K562 (cell line): Measurements from ENCODE around the gene SLFN14. TPM values are rescaled to one million over a fixed set of nuclear protein-coding genes. Genes with fewer than 3 reads are reported as not detected.

Experiments used
- ATAC-seq: fragments of 200-7000 bp; cut with Tn5 transposase; 3 replicates; pipeline ENCODE4 v1.9.1; 2020; ENCODE audit warnings: moderate library complexity
- BruUV-seq: library from RNA; stranded (reverse); fragments of 400-500 nt; replicated peaks from 2 replicates; lab custom pipeline; 2021; lab: Mats Ljungman, UMichigan
- CTCF ChIA-PET: fragments of 300-600 bp; formaldehyde crosslinking; extraction: SDS; loops from one replicate; lab custom pipeline; 2021; ENCODE audit warnings: low intra/inter-chr PET ratio; lab: Yijun Ruan, JAX
- POLR2A ChIA-PET: fragments of 300-600, 350-650 bp; sonication (Branson Sonifier 250); formaldehyde crosslinking; extraction: SDS; loops from one replicate; lab custom pipeline; 2021; ENCODE audit warnings: antibody characterized with exemption, inconsistent platforms; lab: Yijun Ruan, JAX
- DNase-seq, 4 experiments: peaks; one replicate each; pipeline versions ENCODE4 v3.0.0 to v3.0.0-alpha.2; 2011 to 2018; ENCODE audit warnings: low spot score in 3 of 4, mixed read lengths in 3 of 4; ENCODE audit errors: extremely low read depth in 1 of 4
- FAIRE-seq: peaks from 2 replicates; lab custom pipeline; 2011; peaks lifted over from hg19 to GRCh38; lab: Jason Lieb, UNC
- H2AFZ ChIP-seq: 2 replicates; pipeline ENCODE4 v1.6.0; 2011; ENCODE audit warnings: low read depth, low read length, control low read depth, inconsistent platforms
- H3K27ac ChIP-seq: fragments of 200-600 bp; 3 replicates; pipeline ENCODE4 v1.8.0; 2011; ENCODE audit warnings: low read depth, mild to moderate bottlenecking, control low read depth, inconsistent platforms, low read length, moderate library complexity, mixed read lengths; ENCODE audit errors: extremely low read depth
- H3K27me3 ChIP-seq, 2 experiments: fragments of 300-600 bp in 1 of 2; 2 replicates in 1 of 2; 3 replicates in 1 of 2; pipeline versions ENCODE4 v1.6.0 to v1.8.0; 2011; ENCODE audit warnings: inconsistent platforms in 2 of 2, low read length in 2 of 2, mild to moderate bottlenecking in 1 of 2, mixed read lengths in 1 of 2, moderate library complexity in 1 of 2; ENCODE audit not compliant: control insufficient read depth in 2 of 2, insufficient read depth in 2 of 2
- H3K36me3 ChIP-seq: fragments of 300-600 bp; 3 replicates; pipeline ENCODE4 v1.8.0; 2011; ENCODE audit warnings: mild to moderate bottlenecking, low read length, inconsistent platforms; ENCODE audit not compliant: control insufficient read depth, insufficient read depth
- H3K4me1 ChIP-seq, 2 experiments: fragments of 200-600 bp in 1 of 2; replicated peaks in 1 of 2; 2 replicates in 1 of 2; 3 replicates in 1 of 2; pipeline versions ENCODE4 v1.5.1 to v1.8.0; 2011; ENCODE audit warnings: inconsistent platforms in 2 of 2, low read length in 2 of 2, mild to moderate bottlenecking in 1 of 2, mixed read lengths in 1 of 2, moderate library complexity in 1 of 2; ENCODE audit not compliant: control insufficient read depth in 2 of 2, insufficient read depth in 2 of 2
- H3K4me2 ChIP-seq: 2 replicates; pipeline ENCODE4 v1.6.1; 2011; ENCODE audit warnings: low read length, control low read depth, inconsistent platforms, mixed read lengths; ENCODE audit not compliant: insufficient read depth
- H3K4me3 ChIP-seq: fragments of 200-600 bp; sonication (generic), shearing (Covaris generic); 2 replicates; pipeline ENCODE4 v1.5.1; 2016; ENCODE audit warnings: control low read depth, inconsistent platforms
- H3K79me2 ChIP-seq: fragments of 200-600 bp; 3 replicates; pipeline ENCODE4 v1.8.0; 2011; ENCODE audit warnings: low read length, inconsistent platforms; ENCODE audit not compliant: control insufficient read depth, insufficient read depth
- H3K9ac ChIP-seq, 2 experiments: 2 replicates each; pipeline versions ENCODE4 v1.6.0 to v1.6.1; 2011; ENCODE audit warnings: low read depth in 2 of 2, low read length in 2 of 2, control low read depth in 1 of 2, inconsistent platforms in 1 of 2, mild to moderate bottlenecking in 1 of 2, mixed read lengths in 1 of 2; ENCODE audit not compliant: insufficient read depth in 1 of 2
- H3K9me1 ChIP-seq: one replicate; pipeline ENCODE4 v1.6.0; 2011; ENCODE audit warnings: inconsistent platforms, mild to moderate bottlenecking, low read length, moderate library complexity; ENCODE audit not compliant: control insufficient read depth, insufficient read depth
- H3K9me3 ChIP-seq: replicated peaks from 2 replicates; pipeline ENCODE4 v1.5.1; 2011; ENCODE audit warnings: low read depth, low read length, inconsistent platforms; ENCODE audit not compliant: control insufficient read depth, insufficient read depth
- H4K20me1 ChIP-seq: replicated peaks from 2 replicates; pipeline ENCODE4 v1.6.1; 2011; ENCODE audit warnings: low read length, inconsistent platforms, mixed read lengths; ENCODE audit not compliant: control insufficient read depth, insufficient read depth
- ATF2 ChIP-seq: sonication (generic); formaldehyde crosslinking; IDR thresholded peaks from 2 replicates; pipeline ENCODE4 v1.8.1; 2022; ENCODE audit warnings: missing genetic modification reagents
- CBFA2T2 ChIP-seq: fragments of 450-650 bp; conservative IDR thresholded peaks from 2 replicates; pipeline ENCODE4 v1.6.1; 2017; ENCODE audit warnings: mild to moderate bottlenecking
- CEBPB ChIP-seq: fragments of 450-650 bp; IDR thresholded peaks from 2 replicates; pipeline ENCODE4 v1.6.1; 2016; ENCODE audit warnings: missing genetic modification characterization, missing compliant biosample characterization
- CGGBP1 ChIP-seq: fragments of 250-450 bp; sonication (Bioruptor Pico); IDR thresholded peaks from 2 replicates; pipeline ENCODE4 v1.9.0; 2021; ENCODE audit warnings: mild to moderate bottlenecking
- COPS2 ChIP-seq: fragments of 450-650 bp; conservative IDR thresholded peaks from 2 replicates; pipeline ENCODE4 v1.6.1; 2016; ENCODE audit warnings: mild to moderate bottlenecking, moderate library complexity
- ETV5 ChIP-seq: sonication (generic); formaldehyde crosslinking; IDR thresholded peaks from 2 replicates; pipeline ENCODE4 v1.4.0; 2020; ENCODE audit warnings: low read depth, mild to moderate bottlenecking, missing genetic modification reagents
- ETV6 ChIP-seq, 3 experiments: fragments of 150-350 bp in 1 of 3; sonication (generic) in 1 of 3; formaldehyde crosslinking in 1 of 3; IDR thresholded peaks; 2 replicates each; pipeline versions ENCODE4 v1.6.1 to v1.8.0; 2014 to 2022; ENCODE audit warnings: borderline replicate concordance in 2 of 3, low read depth in 2 of 3, antibody characterized with exemption in 1 of 3, low read length in 1 of 3, mild to moderate bottlenecking in 1 of 3, missing genetic modification reagents in 1 of 3
- FOXO4 ChIP-seq: fragments of 450-650 bp; formaldehyde crosslinking; IDR thresholded peaks from 2 replicates; pipeline ENCODE4 v1.4.0; 2020; ENCODE audit warnings: mild to moderate bottlenecking, moderate library complexity
- MCM7 ChIP-seq, 2 experiments: fragments of 450-650 bp; IDR thresholded peaks; 2 replicates each; pipeline ENCODE4 v1.6.1; 2016 to 2018
- NFATC3 ChIP-seq: fragments of 450-650 bp; IDR thresholded peaks from 2 replicates; pipeline ENCODE4 v1.6.1; 2017; ENCODE audit warnings: mild to moderate bottlenecking
- POLR2A ChIP-seq: fragments of 450-650 bp; conservative IDR thresholded peaks from 2 replicates; pipeline ENCODE4 v1.6.1; 2016
- RAD51 ChIP-seq: fragments of 450-650 bp; IDR thresholded peaks from 2 replicates; pipeline ENCODE4 v1.7.1; 2016; ENCODE audit warnings: low read depth, mild to moderate bottlenecking, borderline replicate concordance
- SLC30A9 ChIP-seq: fragments of 250-450 bp; sonication (Bioruptor Pico); IDR thresholded peaks from 2 replicates; pipeline ENCODE4 v1.8.0; 2022; ENCODE audit warnings: mild to moderate bottlenecking, moderate library complexity
- ZNF384 ChIP-seq: IDR thresholded peaks from 2 replicates; pipeline ENCODE4 v1.6.1; 2012; ENCODE audit warnings: low read depth, low read length, improper control_type of control experiment
- ZNF655 ChIP-seq: fragments of 250-450 bp; sonication (Bioruptor Pico); IDR thresholded peaks from 2 replicates; pipeline ENCODE4 v1.5.0; 2021
- WGBS: fragments of 100-300 bp; shearing (Covaris generic); methylation state at CpG from one replicate; pipeline ENCODE4 v1.1.6; 2016; ENCODE audit warnings: low coverage, mixed read lengths; ENCODE audit not compliant: insufficient coverage; ENCODE audit errors: missing lambda C conversion rate; 5-methylcytosine and 5-hydroxymethylcytosine counted together
- in situ Hi-C: fragments of 300-500 bp; cut with MboI; formaldehyde crosslinking; loops from 4 replicates; pipeline ENCODE4 v1.15.0; 2018; ENCODE audit warnings: inconsistent platforms, mixed read lengths
- intact Hi-C: fragments of 100-400 bp; cut with micrococcal nuclease; formaldehyde crosslinking; loops from 2 replicates; pipeline ENCODE4 v1.14.2; 2022
- polyA plus RNA-seq, 8 experiments: library from polyadenylated mRNA; depleted of rRNA in 4 of 8; stranded (reverse) in 5 of 8; unstranded in 3 of 8; fragments of >200 nt; fragmentation: Nextera tagmentation in 2 of 8; fragmentation: Illumina TruSeq in 1 of 8; extraction: Ambion mirVana in 2 of 8; extraction: Trizol in 1 of 8; gene quantifications; 2 replicates each; pipeline versions ENCODE4 v1.2.1 to v1.2.3, GENCODE V29; 2011 to 2014; ENCODE audit warnings: inconsistent platforms in 1 of 8, missing spikeins in 1 of 8
- total RNA-seq, 7 experiments: library from RNA; depleted of rRNA in 6 of 7; stranded (reverse); fragments of >200 nt in 6 of 7; fragmentation: Illumina TruSeq in 2 of 7; extraction: Trizol in 2 of 7; gene quantifications; 2 replicates each; pipeline versions ENCODE4 v1.2.1 to v1.2.3, GENCODE V29; 2011 to 2021; ENCODE audit warnings: low replicate concordance in 1 of 7

SLFN14 gene
- total and polyA plus RNA-seq, 9 of the 15 experiments (the other 6 are each of a cell fraction or from before 2014, with no cell fraction given), result 1.3 to 4.3 (median 3.1) TPM

GRCh38 chr17:35607239-35607847, 46.7 kb upstream of the SLFN14 start (continued):
- TF ChIP-seq ETV6 (IDR thresholded peaks at IDR 0.05; ENCODE audit: borderline replicate concordance in 1 of 2, low read depth in 2 of 2, low read length in 1 of 2), result no peak
- no peak for TF ChIP-seq ETV6 (CRISPR knock-in tag; IDR thresholded peaks at IDR 0.05; ENCODE audit: borderline replicate concordance)
- no peak for TF ChIP-seq CEBPB
- no peak for TF ChIP-seq COPS2
- no peak for TF ChIP-seq SLC30A9 (CRISPR knock-in tag)
- TF ChIP-seq ZNF384, result no peak
- TF ChIP-seq ZNF655 (CRISPR knock-in tag), result no peak
- no peak for TF ChIP-seq CBFA2T2
- no peak for TF ChIP-seq ETV5 (CRISPR knock-in tag)

GRCh38 chr17:35605678-35606077, 45.1 kb upstream of the SLFN14 start:
- no peak overlapping the region for H2AFZ ChIP-seq
- H3K9me3 ChIP-seq, result no peaks in the 10 kb centered on the region
- POLR2A ChIA-PET, result interaction anchor here (0.9 to 2.7 kb wide), 9 partner anchors 8 to 27 kb away, joined by 3 to 9 read pairs (median 6); partner anchors contain the start of gene PEX12
- H3K36me3 ChIP-seq, result peaks cover 87% of the 10 kb centered on the region
- no peak overlapping the region for H3K9ac ChIP-seq
- intact Hi-C loops, result no loop called here
- 0 out of 2 replicates have a peak, but pooled peaks have one; percentile 5 for TF ChIP-seq POLR2A
- TF ChIP-seq MCM7 (IDR thresholded peaks at IDR 0.05), result no peak
- no peak for TF ChIP-seq FOXO4 (CRISPR knock-in tag)
- no peak for TF ChIP-seq ATF2 (CRISPR knock-in tag)
- TF ChIP-seq CGGBP1 (CRISPR knock-in tag), result no peak
- no peak for TF ChIP-seq RAD51
- no peak for TF ChIP-seq NFATC3
- H3K9me1 ChIP-seq, result no peaks in the 10 kb centered on the region
- H3K4me1 ChIP-seq, result no peaks in the 10 kb centered on the region
- H3K4me2 ChIP-seq, result no peak overlapping the region
- no peak for DNase-seq
- CTCF ChIA-PET, result no interaction called here
- no peaks in the 10 kb centered on the region for H4K20me1 ChIP-seq
- in situ Hi-C loops, result no loop called here
- no peaks in the 10 kb centered on the region for H3K27me3 ChIP-seq
- H3K4me3 ChIP-seq, result no peak overlapping the region
- BruUV-seq, result no TSS peak
- H3K27ac ChIP-seq, result no peak overlapping the region
- H3K79me2 ChIP-seq, result peaks cover 3% of the 10 kb centered on the region; the same call in 1 of the 3 replicates
- WGBS, result 90% methylated on average over 2 of the region's 2 CpGs
- FAIRE-seq, result no peak
- ATAC-seq, result peak; percentile 13; the same call in 2 of the 3 replicates
